ENCODE results near the gene DNAAF5.

- TF ChIP-seq CTCF (IDR thresholded peaks at IDR 0.05) (no peak), POLR2A (IDR thresholded peaks at IDR 0.05) (no peak)
Observed at GRCh38 chr7:755413-755805, 28.9 kb downstream of the DNAAF5 start.
